Thoracic aorta (tissue), 2 donors: ENCODE data around the gene RAPGEF4. TPM values are rescaled to one million over a fixed set of nuclear protein-coding genes. Genes with fewer than 3 reads are reported as not detected.
"Not testable (repeated sequence)": the region's sequence is repeated elsewhere in the genome, so short reads cannot be mapped to it uniquely, and the experiment has no call there.

Experiments used
- ATAC-seq: fragments of 150-250 bp; one replicate; pipeline ENCODE4 v1.8.0; 2017; ENCODE audit warnings: low read depth; ENCODE audit not compliant: insufficient number of reproducible peaks, low FRiP score
- DNase-seq: peaks from one replicate; pipeline ENCODE4 v3.0.0-alpha.2; 2020; ENCODE audit warnings: low spot score
- H3K27ac ChIP-seq, 2 donors: fragments of 200-600 bp; sonication (generic); 1 replicate in 1 of 2; 2 replicates in 1 of 2; pipeline ENCODE4 v1.5.1; 2016; ENCODE audit warnings: mild to moderate bottlenecking in 2 of 2, moderate library complexity in 2 of 2
- H3K27me3 ChIP-seq: fragments of 200-600 bp; sonication (generic); replicated peaks from 2 replicates; pipeline ENCODE4 v1.6.0; 2016; ENCODE audit warnings: mild to moderate bottlenecking; ENCODE audit not compliant: insufficient read depth
- H3K36me3 ChIP-seq: fragments of 200-600 bp; sonication (generic); one replicate; pipeline ENCODE4 v1.5.1; 2016
- H3K4me1 ChIP-seq, 2 donors: fragments of 200-600 bp; sonication (generic); 1 replicate in 1 of 2; 2 replicates in 1 of 2; pipeline versions ENCODE4 v1.5.1 to v1.6.0; 2016; ENCODE audit warnings: low read depth in 2 of 2, mild to moderate bottlenecking in 1 of 2; ENCODE audit not compliant: control insufficient read depth in 1 of 2
- H3K4me3 ChIP-seq: fragments of 200-600 bp; sonication (generic); 2 replicates; pipeline ENCODE4 v1.5.1; 2016; ENCODE audit warnings: mild to moderate bottlenecking
- H3K9me3 ChIP-seq: fragments of 200-600 bp; sonication (generic); 2 replicates; pipeline ENCODE4 v1.5.1; 2016
- total RNA-seq, 2 donors: library from RNA; depleted of rRNA; stranded (reverse); fragments of >200 nt; gene quantifications; one replicate each; pipeline versions ENCODE4 v1.1.0 to v1.2.3, GENCODE V29; 2016
- TF ChIP-seq, protein P1 (sequence below): fragments of 200-600 bp; sonication (generic); IDR thresholded peaks from one replicate; pipeline ENCODE4 v1.5.1; 2019; ENCODE audit warnings: antibody characterized with exemption

RAPGEF4 gene
- total RNA-seq, 2 donors from 2014 or later = 9.9 to 18.4 TPM

DNA sequence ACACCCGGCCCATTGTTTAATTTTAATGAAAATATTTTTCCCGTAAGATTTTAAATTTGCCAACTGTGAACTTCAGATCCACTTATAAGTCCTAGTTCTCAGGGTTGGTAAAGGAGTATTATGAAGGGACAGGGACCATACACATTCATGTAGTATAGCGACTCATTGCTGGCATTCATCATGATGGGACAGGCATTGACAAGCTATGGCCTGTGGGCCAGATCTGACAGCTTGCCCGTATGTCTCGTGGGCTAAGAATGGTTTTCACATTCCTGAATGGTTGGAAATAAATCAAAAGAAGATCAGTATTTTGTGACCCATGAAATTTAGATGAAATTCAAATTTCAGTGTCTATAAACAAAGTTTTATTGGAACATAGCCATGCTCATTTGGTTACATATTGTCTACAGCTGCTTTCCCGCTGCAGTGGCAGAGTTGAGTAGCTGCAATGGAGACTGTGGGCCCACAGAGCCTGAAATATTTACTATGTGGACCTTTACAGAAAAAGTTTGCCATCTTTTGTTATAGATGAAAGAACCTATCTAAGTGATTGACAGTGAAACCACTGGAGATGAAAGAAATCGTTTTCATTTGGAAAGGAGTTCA is 4.1 kb downstream of the RAPGEF4 start:
- Histone ChIP-seq H3K27ac (no peak overlapping the region), H3K9me3 (peaks cover 8% of the 10 kb centered on the region), H3K36me3 (no peaks in the 10 kb centered on the region), H3K4me3 (no peak overlapping the region), H3K27me3 (no peaks in the 10 kb centered on the region), H3K4me1 (peaks cover 0 to 5% of the 10 kb centered on the region in 2 donors)
- no peak for DNase-seq
- TF ChIP-seq, protein P1, sequence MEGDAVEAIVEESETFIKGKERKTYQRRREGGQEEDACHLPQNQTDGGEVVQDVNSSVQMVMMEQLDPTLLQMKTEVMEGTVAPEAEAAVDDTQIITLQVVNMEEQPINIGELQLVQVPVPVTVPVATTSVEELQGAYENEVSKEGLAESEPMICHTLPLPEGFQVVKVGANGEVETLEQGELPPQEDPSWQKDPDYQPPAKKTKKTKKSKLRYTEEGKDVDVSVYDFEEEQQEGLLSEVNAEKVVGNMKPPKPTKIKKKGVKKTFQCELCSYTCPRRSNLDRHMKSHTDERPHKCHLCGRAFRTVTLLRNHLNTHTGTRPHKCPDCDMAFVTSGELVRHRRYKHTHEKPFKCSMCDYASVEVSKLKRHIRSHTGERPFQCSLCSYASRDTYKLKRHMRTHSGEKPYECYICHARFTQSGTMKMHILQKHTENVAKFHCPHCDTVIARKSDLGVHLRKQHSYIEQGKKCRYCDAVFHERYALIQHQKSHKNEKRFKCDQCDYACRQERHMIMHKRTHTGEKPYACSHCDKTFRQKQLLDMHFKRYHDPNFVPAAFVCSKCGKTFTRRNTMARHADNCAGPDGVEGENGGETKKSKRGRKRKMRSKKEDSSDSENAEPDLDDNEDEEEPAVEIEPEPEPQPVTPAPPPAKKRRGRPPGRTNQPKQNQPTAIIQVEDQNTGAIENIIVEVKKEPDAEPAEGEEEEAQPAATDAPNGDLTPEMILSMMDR = no peak
- no peak for ATAC-seq

DNA sequence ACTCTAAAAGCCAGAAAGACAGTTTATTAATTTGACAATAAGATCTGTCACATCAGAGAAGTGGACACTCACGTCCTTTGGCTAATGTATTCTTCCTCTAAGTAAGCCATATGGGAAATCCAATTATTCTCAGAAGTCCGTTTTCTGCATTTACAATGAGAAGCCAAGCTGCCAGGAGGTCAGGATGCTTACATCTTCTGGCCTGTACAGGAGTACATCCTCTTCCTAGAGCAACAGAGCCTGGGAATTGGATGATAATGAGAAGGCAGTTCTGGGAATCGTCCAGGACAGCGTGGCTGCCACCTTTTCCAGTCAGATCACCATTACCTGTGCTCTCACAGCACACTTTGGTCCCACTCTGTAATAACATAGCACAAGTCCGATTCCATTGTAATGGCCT is 5.2 kb downstream of the RAPGEF4 start:
- no peak overlapping the region for H3K4me3 ChIP-seq
- TF ChIP-seq, protein P1 = no peak
- H3K27ac ChIP-seq = no peak overlapping the region
- peaks cover 0 to 4% of the 10 kb centered on the region in 2 donors for H3K4me1 ChIP-seq
- H3K36me3 ChIP-seq = no peaks in the 10 kb centered on the region
- ATAC-seq (no peak), DNase-seq (no peak)
- H3K27me3 ChIP-seq = no peaks in the 10 kb centered on the region
- peaks cover 8% of the 10 kb centered on the region for H3K9me3 ChIP-seq

DNA sequence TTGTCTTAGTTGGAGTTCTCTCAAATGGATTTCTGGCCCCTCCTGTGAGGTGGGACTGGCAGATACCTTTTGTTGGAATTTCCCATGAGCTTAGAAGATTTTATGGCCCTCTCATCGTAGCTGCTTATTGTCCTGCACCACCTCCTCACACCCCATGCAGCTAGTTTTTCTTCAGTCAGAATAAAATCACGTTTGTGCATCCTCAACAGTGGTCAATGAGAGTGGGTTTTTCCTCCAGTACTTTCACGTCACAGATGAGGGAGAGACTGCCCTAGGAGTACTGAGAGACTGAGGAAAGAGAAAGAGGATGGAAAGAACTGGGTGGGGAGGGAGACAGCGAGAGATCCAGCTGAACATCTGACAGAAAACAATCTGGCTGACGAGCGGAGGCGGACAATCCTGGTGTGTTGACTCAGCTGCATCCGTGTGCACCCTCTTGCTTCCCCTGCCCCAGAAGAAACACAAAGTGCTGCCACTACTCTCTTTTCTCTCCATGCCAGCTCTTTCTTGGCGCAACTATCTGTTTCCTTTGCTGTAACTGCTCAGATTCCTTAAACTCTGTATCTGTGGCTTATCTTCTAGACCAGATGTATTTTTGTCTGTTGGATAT is 7.4 kb downstream of the RAPGEF4 start:
- H3K4me1 ChIP-seq = no peaks in the 10 kb centered on the region
- ATAC-seq = no peak
- H3K36me3 ChIP-seq = no peaks in the 10 kb centered on the region
- TF ChIP-seq, protein P1 = no peak
- no peak overlapping the region for H3K4me3 ChIP-seq
- peaks cover 8% of the 10 kb centered on the region for H3K9me3 ChIP-seq
- no peak overlapping the region for H3K27ac ChIP-seq
- no peak for DNase-seq
- no peaks in the 10 kb centered on the region for H3K27me3 ChIP-seq

DNA sequence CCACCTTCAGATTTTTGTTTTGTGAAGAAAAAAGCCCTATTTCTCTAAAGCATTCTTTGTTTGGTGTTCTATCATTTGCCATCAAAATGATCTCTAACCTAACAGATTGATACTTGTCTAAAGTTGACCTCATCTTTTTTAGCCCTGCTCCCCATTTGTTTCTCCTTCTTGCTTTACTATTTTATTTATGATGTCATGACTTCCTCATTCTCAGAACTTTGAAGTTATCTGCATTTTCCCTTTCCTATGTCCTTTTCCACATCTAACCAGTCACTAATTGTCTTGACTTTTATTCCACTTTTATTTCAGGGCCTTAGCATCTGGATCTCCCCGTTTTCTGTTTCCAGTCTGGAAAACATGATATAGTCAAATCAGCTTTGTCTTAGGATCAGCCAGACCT is 8.3 kb downstream of the RAPGEF4 start:
- Histone ChIP-seq H3K27ac (no peak overlapping the region), H3K4me3 (no peak overlapping the region), H3K27me3 (no peaks in the 10 kb centered on the region), H3K9me3 (peaks cover 8% of the 10 kb centered on the region), H3K36me3 (no peaks in the 10 kb centered on the region), H3K4me1 (no peaks in the 10 kb centered on the region)
- DNase-seq (no peak), ATAC-seq (no peak)
- TF ChIP-seq, protein P1 = no peak

DNA sequence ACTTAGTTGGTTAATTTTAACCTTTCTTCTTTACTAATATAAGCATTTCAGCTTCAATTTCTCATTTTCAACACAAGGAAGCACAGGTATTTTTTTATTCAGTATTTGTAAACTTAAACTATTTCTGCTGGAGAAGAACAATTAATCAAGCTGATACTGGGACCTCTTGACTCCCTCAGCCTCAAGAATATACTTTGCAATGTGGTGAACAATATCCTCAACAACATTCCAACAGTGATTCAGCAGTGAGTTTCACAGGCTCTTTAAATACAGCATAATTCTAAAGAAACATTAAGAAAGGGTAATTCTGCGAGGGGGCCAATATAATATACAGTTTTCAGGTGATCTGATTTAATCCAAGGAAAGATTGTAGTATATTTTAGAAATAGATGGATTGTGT is 10.0 kb downstream of the RAPGEF4 start:
- H3K27me3 ChIP-seq = no peaks in the 10 kb centered on the region
- peaks cover 8% of the 10 kb centered on the region for H3K9me3 ChIP-seq
- no peaks in the 10 kb centered on the region for H3K36me3 ChIP-seq
- TF ChIP-seq, protein P1 = no peak
- DNase-seq = no peak
- no peak overlapping the region for H3K27ac ChIP-seq
- no peaks in the 10 kb centered on the region for H3K4me1 ChIP-seq
- ATAC-seq = no peak
- H3K4me3 ChIP-seq = no peak overlapping the region

GRCh38 chr2:172748543-172748942 is 12.9 kb downstream of the RAPGEF4 start:
- not testable (repeated sequence) for H3K4me3 ChIP-seq, H3K27ac ChIP-seq, H3K9me3 ChIP-seq, H3K4me1 ChIP-seq, ATAC-seq, H3K36me3 ChIP-seq, DNase-seq, H3K27me3 ChIP-seq
